Measurements from ENCODE around the gene TNFAIP8L3. TPM values are rescaled to one million over a fixed set of nuclear protein-coding genes. Genes with fewer than 3 reads are reported as not detected.

The TNFAIP8L3 gene
- total and polyA plus RNA-seq, 5 donors from 2014 or later = not detected

DNA sequence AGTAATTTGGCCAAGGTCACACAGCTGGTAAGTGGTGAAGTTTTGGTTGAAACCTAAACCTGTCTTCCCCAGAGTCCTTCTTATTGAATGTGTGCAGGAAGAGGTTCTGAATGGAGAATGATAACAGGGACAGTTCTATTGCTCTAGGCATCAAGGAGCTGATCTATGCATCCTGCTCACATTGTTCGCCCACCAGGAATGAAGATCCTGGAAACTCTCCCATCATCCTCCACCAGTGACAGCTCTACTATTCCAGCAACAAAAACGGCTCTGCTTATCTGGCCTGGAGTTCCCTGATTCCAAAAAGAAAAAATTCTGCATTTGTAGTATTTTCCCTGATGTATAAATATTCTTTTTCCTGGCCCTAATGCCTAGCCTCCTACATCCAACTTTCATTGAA is 16.4 kb upstream of the TNFAIP8L3 start:
- H3K4me1 Mint-ChIP-seq = no peaks in the 10 kb centered on the region
- H3K9me3 Mint-ChIP-seq = peaks cover 0 to 1% (median 0%) of the 10 kb centered on the region in 7 donors
- no peaks in the 10 kb centered on the region for H3K9me3 ChIP-seq (ENCODE audit: control insufficient read depth in 2 of 2, low read length in 2 of 2)
- ATAC-seq (ENCODE audit: low read depth in 2 of 2) = no peak
- no peak overlapping the region for H3K4me3 Mint-ChIP-seq
- peaks cover 4% of the 10 kb centered on the region for H3K36me3 Mint-ChIP-seq
- no peak overlapping the region for H3K27ac Mint-ChIP-seq
- H3K27me3 Mint-ChIP-seq = peaks cover 9% of the 10 kb centered on the region
- H3K36me3 ChIP-seq (ENCODE audit: control insufficient read depth, insufficient read depth, low read length) = no peaks in the 10 kb centered on the region
- no peak for DNase-seq
- H3K4me1 ChIP-seq (ENCODE audit: control insufficient read depth, insufficient read depth, low read length, poor library complexity, severe bottlenecking) = no peaks in the 10 kb centered on the region
- H3K27ac ChIP-seq (ENCODE audit: insufficient read depth, low read length, poor library complexity, severe bottlenecking) = no peak overlapping the region
- H3K27me3 ChIP-seq (ENCODE audit: control insufficient read depth, insufficient read depth, low read length) = no peaks in the 10 kb centered on the region
- no peak overlapping the region for H3K4me3 ChIP-seq (ENCODE audit: low read depth, low read length)

DNA sequence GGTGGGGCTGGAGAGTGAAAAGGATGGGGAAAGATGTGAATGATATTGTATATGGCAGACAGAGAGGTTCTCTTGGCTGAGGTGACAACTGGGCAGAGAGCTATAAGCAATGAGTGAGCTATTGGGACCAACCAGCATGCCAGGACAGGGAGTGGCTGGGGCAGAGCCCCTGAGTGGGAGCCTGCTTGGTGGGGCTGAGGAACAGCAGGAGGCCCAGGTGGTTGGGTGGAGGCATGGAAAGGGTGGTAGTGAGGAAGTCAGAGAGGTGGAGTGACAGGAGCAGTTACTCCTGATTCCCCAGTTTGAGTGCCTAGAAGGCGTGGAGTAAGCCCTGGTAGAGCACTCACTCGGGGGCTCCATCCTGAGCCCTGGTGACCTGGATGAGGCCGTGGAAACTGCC is 15.5 kb upstream of the TNFAIP8L3 start:
- no peaks in the 10 kb centered on the region for H3K36me3 ChIP-seq (ENCODE audit: control insufficient read depth, insufficient read depth, low read length)
- Mint-ChIP-seq H3K4me3 (no peak overlapping the region), H3K9me3 (peaks cover 0 to 1% (median 0%) of the 10 kb centered on the region in 7 donors), H3K27ac (no peak overlapping the region), H3K27me3 (peaks cover 14% of the 10 kb centered on the region), H3K4me1 (no peaks in the 10 kb centered on the region), H3K36me3 (peaks cover 4% of the 10 kb centered on the region)
- no peaks in the 10 kb centered on the region for H3K27me3 ChIP-seq (ENCODE audit: control insufficient read depth, insufficient read depth, low read length)
- ATAC-seq (ENCODE audit: low read depth in 2 of 2) (no peak), DNase-seq (no peak)
- no peak overlapping the region for H3K27ac ChIP-seq (ENCODE audit: insufficient read depth, low read length, poor library complexity, severe bottlenecking)
- H3K4me1 ChIP-seq (ENCODE audit: control insufficient read depth, insufficient read depth, low read length, poor library complexity, severe bottlenecking) = no peaks in the 10 kb centered on the region
- no peaks in the 10 kb centered on the region for H3K9me3 ChIP-seq (ENCODE audit: control insufficient read depth in 2 of 2, low read length in 2 of 2)
- no peak overlapping the region for H3K4me3 ChIP-seq (ENCODE audit: low read depth, low read length)

DNA sequence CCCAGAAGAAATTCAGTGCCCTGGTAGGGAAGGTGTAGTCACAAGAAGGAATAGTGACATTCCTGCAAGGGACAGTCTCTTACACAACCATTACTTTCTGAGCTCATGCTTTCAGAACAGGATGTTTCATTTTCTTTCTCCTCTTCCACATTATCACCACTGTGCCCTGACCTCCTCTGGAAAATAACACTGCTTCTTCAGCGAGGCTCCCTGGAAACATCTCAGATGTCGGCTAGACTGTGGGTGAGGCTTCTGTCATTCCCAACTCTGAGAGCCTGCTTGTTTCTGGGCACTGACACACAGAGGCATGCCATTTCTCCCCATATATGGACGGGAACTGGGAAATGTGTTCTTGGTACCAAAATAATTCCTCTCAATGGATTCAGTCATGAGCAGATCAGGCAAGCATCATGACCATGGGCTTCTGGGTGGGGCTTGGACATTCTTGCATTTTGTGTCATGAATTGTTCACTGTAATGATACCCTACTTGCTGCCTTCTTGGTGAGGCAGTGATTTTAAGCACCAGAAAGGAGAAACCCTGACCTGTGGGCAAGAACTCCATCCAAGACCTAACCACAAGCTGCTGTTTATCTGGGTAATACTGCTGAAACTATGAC is 14.3 kb upstream of the TNFAIP8L3 start:
- Mint-ChIP-seq H3K36me3 (peaks cover 4% of the 10 kb centered on the region), H3K9me3 (peaks cover 0 to 5% (median 0%) of the 10 kb centered on the region in 7 donors), H3K27ac (no peak overlapping the region), H3K27me3 (peaks cover 14% of the 10 kb centered on the region), H3K4me1 (no peaks in the 10 kb centered on the region), H3K4me3 (no peak overlapping the region)
- DNase-seq (no peak), ATAC-seq (ENCODE audit: low read depth in 2 of 2) (no peak)
- Histone ChIP-seq H3K9me3 (ENCODE audit: control insufficient read depth in 2 of 2, low read length in 2 of 2) (no peaks in the 10 kb centered on the region), H3K27me3 (ENCODE audit: control insufficient read depth, insufficient read depth, low read length) (peaks cover under 1% of the 10 kb centered on the region), H3K27ac (ENCODE audit: insufficient read depth, low read length, poor library complexity, severe bottlenecking) (no peak overlapping the region), H3K4me3 (ENCODE audit: low read depth, low read length) (no peak overlapping the region), H3K4me1 (ENCODE audit: control insufficient read depth, insufficient read depth, low read length, poor library complexity, severe bottlenecking) (no peaks in the 10 kb centered on the region), H3K36me3 (ENCODE audit: control insufficient read depth, insufficient read depth, low read length) (no peaks in the 10 kb centered on the region)

DNA sequence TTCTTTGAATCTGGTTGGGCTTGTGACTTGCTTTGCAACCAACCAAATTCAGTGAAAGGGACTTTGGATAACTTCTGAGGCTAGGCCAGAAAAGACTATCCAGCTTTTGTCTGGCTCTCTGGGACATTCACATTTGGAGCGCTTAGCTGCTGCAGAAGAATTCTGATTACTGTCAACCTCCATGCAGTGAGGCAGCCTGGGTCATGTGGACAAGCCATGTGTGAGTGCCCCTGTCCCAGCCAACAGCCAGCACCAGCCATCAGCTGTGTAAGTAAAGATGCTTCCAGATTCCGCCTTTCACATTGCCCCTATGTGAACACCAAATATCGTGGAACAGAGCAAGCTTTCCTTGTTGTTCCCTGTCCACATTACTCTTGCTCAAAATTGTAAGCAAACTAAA is 12.9 kb upstream of the TNFAIP8L3 start:
- Mint-ChIP-seq H3K9me3 (peaks cover 0 to 6% (median 0%) of the 10 kb centered on the region in 7 donors), H3K36me3 (peaks cover 4% of the 10 kb centered on the region)
- no peak for DNase-seq

GRCh38 chr15:51106481-51106880 is 11.8 kb upstream of the TNFAIP8L3 start:
- Mint-ChIP-seq H3K4me1 (no peaks in the 10 kb centered on the region), H3K9me3 (peaks cover 0 to 6% (median 0%) of the 10 kb centered on the region in 7 donors), H3K27me3 (peaks cover 14% of the 10 kb centered on the region), H3K27ac (no peak overlapping the region), H3K4me3 (no peak overlapping the region), H3K36me3 (peaks cover 4% of the 10 kb centered on the region)
- H3K4me3 ChIP-seq (ENCODE audit: low read depth, low read length) = no peak overlapping the region
- no peak for ATAC-seq (ENCODE audit: low read depth in 2 of 2)
- DNase-seq = no peak
- H3K4me1 ChIP-seq (ENCODE audit: control insufficient read depth, insufficient read depth, low read length, poor library complexity, severe bottlenecking) = no peaks in the 10 kb centered on the region
- no peak overlapping the region for H3K27ac ChIP-seq (ENCODE audit: insufficient read depth, low read length, poor library complexity, severe bottlenecking)
- no peaks in the 10 kb centered on the region for H3K36me3 ChIP-seq (ENCODE audit: control insufficient read depth, insufficient read depth, low read length)
- H3K9me3 ChIP-seq (ENCODE audit: control insufficient read depth in 2 of 2, low read length in 2 of 2) = no peaks in the 10 kb centered on the region
- H3K27me3 ChIP-seq (ENCODE audit: control insufficient read depth, insufficient read depth, low read length) = peaks cover 5% of the 10 kb centered on the region

More for the DNA sequence above, 12.9 kb upstream of the TNFAIP8L3 start:
- Histone ChIP-seq H3K27ac (ENCODE audit: insufficient read depth, low read length, poor library complexity, severe bottlenecking) (no peak overlapping the region), H3K36me3 (ENCODE audit: control insufficient read depth, insufficient read depth, low read length) (no peaks in the 10 kb centered on the region), H3K4me3 (ENCODE audit: low read depth, low read length) (no peak overlapping the region), H3K4me1 (ENCODE audit: control insufficient read depth, insufficient read depth, low read length, poor library complexity, severe bottlenecking) (no peaks in the 10 kb centered on the region), H3K9me3 (ENCODE audit: control insufficient read depth in 2 of 2, low read length in 2 of 2) (no peaks in the 10 kb centered on the region), H3K27me3 (ENCODE audit: control insufficient read depth, insufficient read depth, low read length) (peaks cover 5% of the 10 kb centered on the region)
- ATAC-seq (ENCODE audit: low read depth in 2 of 2) = no peak
- Mint-ChIP-seq H3K4me3 (no peak overlapping the region), H3K27ac (no peak overlapping the region), H3K4me1 (no peaks in the 10 kb centered on the region), H3K27me3 (peaks cover 14% of the 10 kb centered on the region)

DNA sequence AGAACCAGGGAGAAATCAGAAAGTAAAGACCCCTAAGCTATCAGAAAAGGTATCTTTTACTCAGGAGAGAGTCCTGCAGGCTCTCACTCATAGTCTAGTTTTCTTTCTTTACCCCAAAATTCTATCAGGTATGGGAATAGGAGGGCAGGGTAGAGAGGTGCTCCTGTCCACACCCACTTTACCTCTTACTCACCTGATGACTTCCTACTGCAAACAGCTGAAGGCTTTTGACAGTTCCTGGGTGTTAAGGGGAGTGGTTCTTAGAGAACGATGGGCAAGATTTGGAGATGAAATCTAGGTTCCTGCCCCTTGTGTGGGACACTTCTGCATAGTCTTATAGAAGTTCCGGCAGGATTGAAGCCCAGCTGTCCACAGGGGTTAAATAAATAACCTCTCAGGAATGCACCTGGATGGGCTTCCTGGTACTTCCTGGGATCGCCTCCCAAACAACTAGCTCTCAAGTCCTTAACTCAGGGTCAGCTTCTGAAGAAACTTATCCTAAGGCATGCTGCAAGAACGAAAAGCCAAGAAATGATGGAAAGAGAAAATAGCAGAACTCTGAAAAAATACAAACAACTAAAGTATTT is 10.8 kb upstream of the TNFAIP8L3 start:
- Mint-ChIP-seq H3K27me3 (peaks cover 14% of the 10 kb centered on the region), H3K27ac (peak overlapping the region in 1 of 3 donors; percentile 34), H3K36me3 (peaks cover 4% of the 10 kb centered on the region), H3K4me1 (no peaks in the 10 kb centered on the region), H3K4me3 (no peak overlapping the region), H3K9me3 (peaks cover 0 to 6% (median 0%) of the 10 kb centered on the region in 7 donors)
- Histone ChIP-seq H3K4me1 (ENCODE audit: control insufficient read depth, insufficient read depth, low read length, poor library complexity, severe bottlenecking) (no peaks in the 10 kb centered on the region), H3K27ac (ENCODE audit: insufficient read depth, low read length, poor library complexity, severe bottlenecking) (no peak overlapping the region), H3K36me3 (ENCODE audit: control insufficient read depth, insufficient read depth, low read length) (no peaks in the 10 kb centered on the region), H3K4me3 (ENCODE audit: low read depth, low read length) (no peak overlapping the region), H3K9me3 (ENCODE audit: control insufficient read depth in 2 of 2, low read length in 2 of 2) (no peaks in the 10 kb centered on the region), H3K27me3 (ENCODE audit: control insufficient read depth, insufficient read depth, low read length) (peaks cover 5% of the 10 kb centered on the region)
- DNase-seq = no peak
- ATAC-seq (ENCODE audit: low read depth in 2 of 2) = no peak

- ATAC-seq (ENCODE audit: low read depth in 2 of 2) (no peak), DNase-seq (no peak)
- H3K36me3 ChIP-seq (ENCODE audit: control insufficient read depth, insufficient read depth, low read length) = no peaks in the 10 kb centered on the region
- peaks cover 5% of the 10 kb centered on the region for H3K27me3 ChIP-seq (ENCODE audit: control insufficient read depth, insufficient read depth, low read length)
- H3K9me3 Mint-ChIP-seq = peaks cover 0 to 9% (median 0%) of the 10 kb centered on the region in 7 donors
- no peaks in the 10 kb centered on the region for H3K36me3 Mint-ChIP-seq
- H3K4me1 Mint-ChIP-seq = no peaks in the 10 kb centered on the region
- H3K27ac Mint-ChIP-seq = no peak overlapping the region
- H3K27ac ChIP-seq (ENCODE audit: insufficient read depth, low read length, poor library complexity, severe bottlenecking) = no peak overlapping the region
- no peak overlapping the region for H3K4me3 ChIP-seq (ENCODE audit: low read depth, low read length)
- peaks cover 11% of the 10 kb centered on the region for H3K27me3 Mint-ChIP-seq
- H3K4me1 ChIP-seq (ENCODE audit: control insufficient read depth, insufficient read depth, low read length, poor library complexity, severe bottlenecking) = no peaks in the 10 kb centered on the region
- no peaks in the 10 kb centered on the region for H3K9me3 ChIP-seq (ENCODE audit: control insufficient read depth in 2 of 2, low read length in 2 of 2)
- H3K4me3 Mint-ChIP-seq = no peak overlapping the region
These were observed 9.8 kb upstream of the TNFAIP8L3 start for GRCh38 chr15:51104512-51104911.

DNA sequence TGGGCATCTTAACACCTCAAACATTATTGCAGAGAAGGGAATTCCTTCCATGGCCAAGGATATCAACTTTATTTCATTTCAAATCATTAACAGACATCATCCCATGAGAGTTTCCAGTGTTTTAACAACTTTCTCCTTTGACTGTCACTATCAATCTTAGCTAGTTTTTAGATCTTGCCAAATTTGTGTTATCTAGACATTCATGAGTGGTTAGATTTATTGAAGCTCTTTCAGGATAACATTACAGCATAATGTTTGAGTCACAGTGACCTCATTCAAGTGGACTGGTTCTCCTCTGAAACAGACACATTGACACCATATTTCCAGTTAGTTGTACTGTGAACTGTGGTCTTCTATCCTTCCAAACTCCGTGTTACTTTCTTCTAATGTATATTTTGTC is 8.6 kb upstream of the TNFAIP8L3 start:
- ATAC-seq (ENCODE audit: low read depth in 2 of 2) = no peak
- no peaks in the 10 kb centered on the region for H3K4me1 ChIP-seq (ENCODE audit: control insufficient read depth, insufficient read depth, low read length, poor library complexity, severe bottlenecking)

More for the DNA sequence above, 8.6 kb upstream of the TNFAIP8L3 start:
- Histone ChIP-seq H3K4me3 (ENCODE audit: low read depth, low read length) (no peak overlapping the region), H3K27me3 (ENCODE audit: control insufficient read depth, insufficient read depth, low read length) (peaks cover 11% of the 10 kb centered on the region), H3K27ac (ENCODE audit: insufficient read depth, low read length, poor library complexity, severe bottlenecking) (no peak overlapping the region), H3K36me3 (ENCODE audit: control insufficient read depth, insufficient read depth, low read length) (no peaks in the 10 kb centered on the region), H3K9me3 (ENCODE audit: control insufficient read depth in 2 of 2, low read length in 2 of 2) (no peaks in the 10 kb centered on the region)
- no peak overlapping the region for H3K27ac Mint-ChIP-seq
- H3K27me3 Mint-ChIP-seq = peaks cover 15% of the 10 kb centered on the region
- H3K36me3 Mint-ChIP-seq = no peaks in the 10 kb centered on the region
- no peaks in the 10 kb centered on the region for H3K4me1 Mint-ChIP-seq
- H3K4me3 Mint-ChIP-seq = no peak overlapping the region
- peaks cover 0 to 9% (median 0%) of the 10 kb centered on the region in 7 donors for H3K9me3 Mint-ChIP-seq
- DNase-seq = no peak
